GM18508 (cell line): ENCODE results near the gene DNAJC3.
"Not testable (repeated sequence)": the region's sequence is repeated elsewhere in the genome, so short reads cannot be mapped to it uniquely, and the experiment has no call there.

Experiments used
- ATAC-seq: cut with Tn5 transposase; IDR thresholded peaks from one replicate; pipeline ENCODE4 v1.9.1; 2021; ENCODE audit warnings: moderate number of reproducible peaks; ENCODE audit not compliant: insufficient read depth, unreplicated experiment

The DNAJC3 gene

DNA sequence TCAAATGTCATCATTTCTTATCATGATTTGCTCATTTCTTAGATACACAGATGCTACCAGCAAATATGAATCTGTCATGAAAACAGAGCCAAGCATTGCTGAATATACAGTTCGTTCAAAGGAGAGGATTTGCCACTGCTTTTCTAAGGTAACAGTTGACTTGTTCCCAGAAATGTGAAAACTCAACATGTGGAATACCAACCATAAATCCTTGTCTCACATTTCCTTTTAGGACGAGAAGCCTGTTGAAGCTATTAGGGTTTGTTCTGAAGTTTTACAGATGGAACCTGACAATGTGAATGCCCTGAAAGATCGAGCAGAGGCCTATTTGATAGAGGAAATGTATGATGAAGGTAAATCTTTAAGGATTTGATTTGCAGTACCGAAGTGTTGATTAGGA is 86.7 kb downstream of the DNAJC3 start:
- no peak for ATAC-seq

DNA sequence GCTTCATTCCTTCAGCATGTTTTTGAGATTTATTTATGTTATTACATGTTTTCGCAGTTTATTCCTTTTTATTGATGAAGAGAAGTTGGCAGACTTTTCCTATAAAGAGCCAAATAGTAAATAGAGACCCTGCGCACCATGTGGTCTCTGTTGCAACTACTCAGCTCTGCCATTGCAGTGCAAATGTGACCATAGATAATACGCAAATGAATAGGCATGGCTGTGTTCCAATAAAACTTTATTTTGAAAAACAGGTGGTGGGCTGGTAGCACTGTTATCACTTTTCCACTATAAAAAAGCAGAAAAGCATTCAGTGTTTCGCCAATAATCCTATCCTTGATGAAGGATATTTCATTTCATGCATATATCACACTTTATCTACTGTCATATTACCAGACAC is 95.0 kb downstream of the DNAJC3 start:
- no peak for ATAC-seq

DNA sequence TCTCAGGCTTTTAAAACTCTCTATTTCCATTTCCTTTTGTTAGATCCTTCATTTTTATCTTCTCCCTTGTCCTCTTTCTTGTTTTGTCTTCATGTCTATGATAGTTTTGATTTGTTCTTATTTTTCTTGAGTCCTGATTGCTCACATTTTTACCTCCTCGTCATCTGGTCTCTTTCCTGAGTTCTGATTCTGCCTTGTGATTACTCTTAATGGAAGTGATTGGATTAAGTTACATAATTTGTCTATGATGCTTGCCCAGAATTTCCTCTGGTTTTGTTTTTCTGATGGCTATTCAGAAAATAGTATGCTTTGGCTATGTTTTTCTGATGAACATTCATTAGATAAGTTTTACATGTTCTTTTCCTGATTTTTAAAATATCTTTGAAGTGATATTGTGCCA is 102.6 kb downstream of the DNAJC3 start:
- no peak for ATAC-seq

DNA sequence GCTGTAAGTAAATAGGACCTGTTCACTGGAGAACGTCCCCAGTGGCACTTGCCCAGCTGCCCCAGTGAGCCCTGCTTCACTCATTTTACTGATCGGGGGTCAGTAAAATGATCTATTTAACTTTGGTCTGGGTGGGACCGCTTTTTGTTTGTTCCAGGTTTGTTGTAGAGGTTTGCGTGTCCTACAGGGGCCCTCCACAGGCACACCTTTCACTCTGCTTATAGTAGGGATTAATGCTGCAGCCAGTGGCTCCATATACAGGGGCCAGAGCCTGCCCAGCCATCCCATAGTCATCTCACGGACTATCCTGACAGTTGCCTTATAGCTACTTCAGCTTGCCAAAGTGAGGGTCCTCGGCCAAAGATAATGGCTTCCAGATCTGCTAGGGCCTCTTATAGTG is 104.1 kb downstream of the DNAJC3 start:
- ATAC-seq, result no peak

DNA sequence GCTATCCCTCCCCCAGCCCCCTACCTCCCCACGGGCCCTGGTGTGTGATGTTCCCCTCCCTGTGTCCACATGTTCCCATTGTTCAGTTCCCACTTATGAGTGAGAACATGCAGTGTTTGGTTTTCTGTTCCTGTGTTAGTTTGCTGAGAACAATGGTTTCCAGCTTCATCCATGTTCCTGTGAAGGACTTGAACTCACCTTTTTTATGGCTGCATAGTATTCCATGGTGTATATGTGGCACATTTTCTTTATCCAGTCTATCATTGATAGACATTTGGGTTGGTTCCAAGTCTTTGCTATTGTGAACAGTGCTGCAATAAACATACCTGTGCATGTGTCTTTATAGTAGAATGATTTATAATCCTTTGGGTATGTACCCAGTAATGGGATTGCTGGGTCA is 105.0 kb downstream of the DNAJC3 start:
- ATAC-seq, result not testable (repeated sequence)

DNA sequence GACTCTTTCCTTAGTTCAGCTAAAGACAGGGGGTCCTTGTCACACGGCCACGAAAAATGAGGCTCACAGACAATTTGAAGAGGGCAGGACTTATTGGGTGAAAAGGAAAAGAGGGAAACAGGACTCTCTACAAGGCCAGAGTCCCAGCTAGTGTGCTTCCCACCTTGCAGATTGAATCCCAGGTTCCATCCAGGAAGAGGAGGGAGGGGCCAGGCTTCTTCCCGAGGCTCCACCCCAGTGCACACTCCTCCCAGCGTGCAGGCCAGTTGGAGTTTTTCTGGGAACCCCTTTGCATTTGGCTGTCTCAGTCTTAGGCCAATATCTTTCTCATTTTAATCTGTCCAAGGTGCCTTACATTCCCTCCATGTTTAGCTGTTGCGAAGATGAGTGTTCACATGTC is 106.8 kb downstream of the DNAJC3 start:
- ATAC-seq, result no peak

DNA sequence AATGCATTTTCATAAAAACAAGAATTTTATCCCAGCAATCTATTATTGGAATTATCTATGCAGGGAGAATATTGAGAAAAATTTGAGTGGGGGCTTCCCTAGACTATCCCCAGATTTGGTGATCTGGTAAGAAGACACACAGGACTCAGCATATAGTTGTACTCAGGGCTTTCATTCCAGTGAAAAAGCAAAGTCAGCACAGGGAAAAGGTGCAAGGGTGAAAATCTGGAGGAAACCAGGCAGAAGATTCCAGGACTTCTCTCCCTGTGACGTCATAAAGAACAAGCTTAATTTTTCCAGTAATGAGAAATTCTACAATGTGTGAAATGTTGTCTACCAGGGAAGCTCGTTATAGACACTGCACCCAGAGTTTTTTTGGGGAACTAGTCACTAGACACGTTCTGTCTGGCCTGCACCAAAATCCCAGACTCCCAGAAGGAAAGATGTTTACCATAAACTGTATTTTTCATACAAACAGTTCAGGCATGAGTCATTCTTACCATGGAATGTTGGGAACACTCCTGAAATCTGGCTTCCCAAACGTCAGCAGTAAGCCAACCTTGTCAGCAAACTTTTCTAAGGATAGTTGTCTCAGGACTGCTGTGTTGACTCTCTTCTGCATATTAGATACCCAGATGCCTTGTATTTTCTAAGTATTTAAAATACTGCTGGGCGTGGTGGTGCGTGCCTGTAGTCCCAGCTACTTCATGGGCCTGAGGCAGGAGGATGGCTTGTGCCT is 107.4 kb downstream of the DNAJC3 start:
- ATAC-seq, result no peak

DNA sequence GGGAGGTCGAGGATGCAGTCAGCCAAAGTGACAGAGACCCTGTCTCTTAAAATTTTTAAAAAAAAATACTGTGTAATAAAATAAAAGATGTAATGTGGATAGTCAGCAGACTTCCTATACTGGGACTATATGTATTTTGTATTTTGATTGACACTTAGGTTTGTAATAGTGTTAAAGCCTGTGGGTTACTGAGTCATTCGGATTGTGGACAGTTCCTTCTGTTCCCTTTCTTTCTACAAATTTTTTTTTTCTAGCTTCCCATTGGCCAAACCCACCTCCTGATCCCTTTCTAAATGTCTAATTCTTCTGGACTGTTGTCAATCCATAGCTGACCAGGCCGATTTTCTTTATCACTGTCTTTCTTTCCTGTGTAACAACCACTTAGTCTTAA is 108.0 kb downstream of the DNAJC3 start:
- no peak for ATAC-seq

DNA sequence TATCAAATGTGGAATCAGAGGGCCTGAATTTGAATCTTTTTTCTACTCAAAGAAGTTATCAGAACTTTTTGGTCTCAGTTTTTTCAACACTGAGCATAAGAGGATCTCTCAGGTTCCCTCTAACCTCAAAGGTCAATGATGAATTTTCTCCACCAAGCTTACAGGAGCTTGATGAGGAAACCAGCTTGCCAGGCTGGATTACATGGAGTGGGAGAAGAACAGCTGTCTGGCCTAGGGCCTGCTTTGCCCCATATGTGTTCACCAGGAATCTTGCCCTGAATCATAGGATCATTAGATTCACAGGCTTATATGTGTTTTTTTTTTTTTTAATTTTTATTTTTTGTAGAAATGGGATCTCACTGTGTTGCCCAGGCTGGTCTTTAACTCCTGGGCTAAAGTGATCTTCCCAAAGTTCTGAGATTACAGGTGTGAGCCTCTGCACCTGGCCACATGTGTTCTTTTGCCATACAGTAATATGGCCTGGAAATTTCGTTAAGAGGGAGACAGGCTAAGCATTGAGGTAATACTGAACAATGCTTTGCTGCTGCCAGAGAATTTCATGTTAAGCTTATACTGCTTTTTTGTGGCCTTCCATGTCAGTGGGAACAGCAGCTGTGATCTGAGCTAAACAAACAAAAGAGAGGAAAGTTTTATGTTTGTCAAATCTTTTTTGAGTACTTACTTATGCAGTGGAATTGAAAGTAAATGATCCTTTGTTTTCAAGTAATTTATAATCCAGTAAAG is 110.6 kb downstream of the DNAJC3 start:
- no peak for ATAC-seq

DNA sequence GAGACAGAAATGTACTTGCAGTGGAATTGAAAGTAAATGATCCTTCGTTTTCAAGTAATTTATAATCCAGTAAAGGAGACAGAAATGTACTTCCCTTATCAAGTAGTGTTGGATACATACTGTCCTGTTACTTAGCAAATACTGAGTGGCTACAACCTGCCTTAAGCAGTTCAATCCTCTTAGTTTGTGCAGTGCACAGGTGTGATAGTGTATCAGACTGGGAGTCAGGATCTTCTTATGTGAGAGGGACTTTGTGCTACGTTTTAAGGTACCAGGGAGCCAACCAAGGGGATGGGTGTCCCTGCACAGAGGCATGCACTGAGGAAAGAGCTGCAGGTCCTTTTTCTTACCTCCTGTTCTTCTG is 111.1 kb downstream of the DNAJC3 start:
- ATAC-seq, result no peak

DNA sequence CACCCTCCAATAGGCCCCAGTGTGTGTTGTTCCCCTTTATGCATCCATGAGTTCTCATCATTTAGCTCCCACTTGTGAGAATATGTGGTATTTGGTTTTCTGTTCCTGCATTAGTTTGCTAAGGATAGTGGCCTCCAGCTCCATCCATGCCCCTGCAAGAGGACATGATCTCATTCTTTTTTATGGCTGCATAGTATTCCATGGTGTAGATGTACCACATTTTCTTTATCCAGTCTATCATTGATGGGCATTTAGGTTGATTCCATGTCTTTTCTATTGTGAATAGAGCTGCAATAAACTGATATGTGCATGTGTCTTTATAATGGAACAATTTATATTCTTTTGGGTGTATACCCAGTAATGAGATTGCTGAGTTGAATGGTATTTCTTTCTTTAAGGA is 112.4 kb downstream of the DNAJC3 start:
- not testable (repeated sequence) for ATAC-seq

DNA sequence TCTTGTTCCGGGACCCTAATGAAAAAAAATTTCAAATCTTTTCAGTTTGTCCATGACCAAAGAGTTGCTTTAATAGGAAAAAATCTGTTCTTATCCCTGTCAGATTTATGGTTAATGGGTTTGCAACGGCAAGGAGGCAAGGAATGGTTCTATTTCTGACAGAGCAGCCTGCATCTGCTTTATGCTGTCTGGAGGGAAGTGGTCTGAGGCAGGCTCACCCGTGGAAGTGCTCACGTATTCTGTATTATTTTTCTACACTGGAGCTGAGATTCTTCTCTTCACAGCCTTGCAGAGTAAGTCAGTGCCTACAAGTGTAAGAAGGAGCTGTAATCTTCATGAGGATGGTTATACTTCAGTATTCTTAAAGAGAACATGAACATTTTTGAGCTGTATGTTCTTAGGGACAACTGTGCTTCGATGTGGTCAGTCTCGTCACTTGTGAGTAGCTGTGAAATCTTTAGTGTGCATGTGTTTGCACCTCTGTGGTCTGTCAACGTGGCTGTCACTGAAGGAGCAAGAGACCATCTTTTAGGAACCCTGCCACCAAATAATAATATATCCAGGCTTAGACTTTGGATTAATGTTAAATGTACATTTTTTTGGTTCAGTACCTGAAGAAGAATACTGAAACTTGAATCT is 114.3 kb downstream of the DNAJC3 start:
- ATAC-seq, result no peak

DNA sequence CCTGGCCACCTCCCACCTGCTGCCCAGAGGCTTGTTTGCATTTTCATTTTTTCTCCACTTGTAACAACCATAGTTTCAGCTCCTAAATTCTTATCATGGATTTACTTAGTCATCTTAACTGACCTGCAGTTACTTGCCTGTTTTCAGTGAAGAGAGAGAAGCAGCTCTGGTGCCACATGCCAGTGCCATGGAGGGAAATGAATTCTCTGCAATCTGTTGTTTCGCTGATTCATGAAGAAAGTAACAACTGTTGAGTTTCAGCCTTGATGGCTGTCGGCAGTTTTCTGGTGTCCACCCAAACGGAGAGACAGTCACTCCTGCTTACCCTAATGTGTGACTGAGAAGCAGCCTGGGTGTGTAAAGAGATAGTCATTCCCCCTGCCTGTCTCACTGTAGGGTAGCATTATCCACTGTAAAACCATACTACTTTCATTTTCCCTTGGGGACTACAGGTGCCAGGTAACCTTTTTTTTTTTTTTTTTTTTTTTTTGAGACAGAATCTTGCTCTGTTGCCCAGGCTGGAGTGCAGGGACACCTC is 116.1 kb downstream of the DNAJC3 start:
- ATAC-seq, result no peak

DNA sequence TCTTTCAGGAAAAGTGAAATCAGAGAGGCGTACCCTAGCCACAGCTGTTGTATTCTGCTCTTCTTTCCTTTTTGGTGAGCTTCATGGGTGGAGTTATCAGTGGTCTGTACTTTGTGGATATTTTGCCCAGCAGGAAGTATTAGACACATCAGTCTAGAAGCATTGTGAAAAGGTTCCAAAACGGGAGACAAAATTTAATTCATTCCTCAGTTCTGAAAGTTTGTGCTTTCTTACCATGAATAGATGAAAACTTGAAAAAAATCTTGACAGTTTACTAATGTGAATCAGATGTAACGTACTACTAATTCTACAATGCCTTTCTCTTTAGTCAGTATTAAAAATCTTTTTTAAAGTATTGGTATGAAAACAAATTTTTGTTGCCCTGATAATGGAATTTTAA is 116.8 kb downstream of the DNAJC3 start:
- ATAC-seq, result no peak

DNA sequence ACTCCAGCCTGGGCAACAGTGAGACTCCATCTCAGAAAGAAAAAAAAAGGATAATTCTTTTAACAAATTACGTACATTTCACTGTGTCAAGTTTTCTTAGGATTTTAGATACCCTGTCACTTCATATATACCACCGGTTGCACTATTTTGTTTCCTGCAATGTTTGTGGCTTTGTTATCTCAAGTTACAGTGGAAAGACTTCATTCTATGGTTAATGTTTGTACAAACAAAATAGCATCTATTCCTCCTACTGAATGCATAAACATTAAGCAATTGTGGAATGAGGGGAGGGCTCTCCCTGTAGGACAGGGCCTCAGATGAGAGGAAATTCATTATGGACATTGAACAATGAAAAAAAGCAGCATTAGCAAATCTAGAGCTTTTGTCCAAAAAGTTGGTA is 120.1 kb downstream of the DNAJC3 start:
- no peak for ATAC-seq

DNA sequence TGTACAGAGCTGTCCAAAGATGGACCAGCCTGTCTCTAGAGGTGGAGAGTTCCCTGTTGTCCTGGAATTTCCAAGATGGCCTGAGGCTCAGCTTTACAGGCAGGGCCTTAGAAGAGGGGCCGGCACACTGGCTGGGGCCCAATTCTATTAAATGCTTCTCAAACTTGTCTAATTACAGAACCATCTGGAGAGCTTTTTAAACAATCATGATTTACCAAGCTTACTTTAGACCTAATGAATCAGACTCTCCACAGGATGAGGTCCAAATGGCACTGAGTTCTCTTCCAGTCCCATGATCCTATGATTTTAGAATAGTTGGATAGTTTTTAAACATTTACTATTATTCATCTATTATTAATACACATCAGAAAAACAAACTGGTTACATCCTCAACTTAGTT is 123.5 kb downstream of the DNAJC3 start:
- no peak for ATAC-seq

DNA sequence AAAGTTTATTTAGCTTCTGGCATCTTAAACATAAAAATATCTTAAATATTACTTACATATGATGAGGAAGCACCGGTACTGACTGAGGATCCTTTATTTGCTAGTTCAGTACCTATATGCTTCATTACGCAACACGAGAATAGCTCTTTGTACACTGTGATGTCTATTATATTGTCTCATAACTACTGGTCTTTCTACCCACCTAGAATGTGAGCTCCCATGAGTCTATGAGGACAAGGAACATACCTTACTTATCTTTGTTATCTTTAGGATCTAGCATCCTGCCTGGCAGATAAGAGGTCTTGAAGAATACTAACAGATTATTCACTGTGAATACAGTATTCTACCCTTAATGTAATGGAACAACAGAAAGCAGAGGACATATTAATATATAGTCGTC is 124.9 kb downstream of the DNAJC3 start:
- ATAC-seq, result no peak

DNA sequence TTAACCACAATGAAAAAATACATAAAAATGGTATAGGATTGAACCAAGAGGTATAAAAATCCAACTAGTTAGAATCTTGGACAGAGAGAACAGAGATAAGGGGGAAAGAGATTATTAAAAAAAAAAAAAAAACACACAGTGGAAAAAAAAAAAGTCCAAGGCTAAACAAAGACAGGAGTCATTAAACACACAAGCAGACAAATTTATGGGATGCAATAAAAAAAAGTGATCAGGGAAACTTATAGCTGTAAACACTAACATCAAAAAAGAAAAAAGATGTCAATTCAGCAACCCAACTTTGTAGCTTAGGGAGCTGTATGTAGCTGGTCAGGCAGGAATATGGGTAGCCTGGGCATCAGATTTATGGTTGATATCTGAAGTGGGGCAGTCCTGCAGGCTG is 129.0 kb downstream of the DNAJC3 start:
- ATAC-seq, result no peak

DNA sequence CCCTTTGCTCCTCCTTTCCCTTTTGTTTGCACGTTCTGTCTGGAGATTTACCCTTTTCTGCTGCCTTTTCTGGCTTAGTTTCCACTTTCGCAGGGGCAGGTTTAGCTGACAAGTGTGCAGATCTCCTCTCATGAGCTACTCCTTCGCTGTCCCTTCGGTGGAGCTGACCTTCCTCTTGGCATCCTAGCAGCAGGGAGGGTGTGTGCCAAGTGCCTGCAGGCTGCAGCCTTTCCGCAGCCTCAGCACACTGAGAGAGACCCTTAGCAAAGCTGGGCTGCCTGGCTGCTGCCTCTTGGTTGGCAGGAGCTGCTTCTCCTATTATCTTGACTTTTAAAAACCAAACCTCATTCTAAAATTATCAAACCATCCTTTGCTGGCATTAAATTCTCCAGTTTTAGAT is 132.5 kb downstream of the DNAJC3 start:
- ATAC-seq, result no peak

DNA sequence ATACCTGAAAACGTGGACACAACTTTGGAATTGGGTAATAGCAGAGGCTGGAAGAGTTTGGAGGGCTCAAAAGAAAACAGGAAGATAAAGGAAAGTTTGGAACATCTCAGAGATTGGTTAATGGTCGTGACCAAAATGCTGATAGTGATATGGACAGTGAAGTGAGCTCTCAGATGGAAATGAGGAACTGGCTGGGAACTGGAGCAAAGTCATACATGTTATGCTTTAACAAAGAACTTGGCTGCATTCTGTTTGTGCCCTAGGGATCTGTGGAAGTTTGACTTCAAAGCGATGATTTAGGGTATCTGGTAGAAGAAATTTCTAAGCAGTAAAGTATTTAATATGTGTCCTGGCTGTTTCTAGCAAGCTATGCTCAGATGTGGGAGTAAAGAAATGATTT is 136.2 kb downstream of the DNAJC3 start:
- ATAC-seq, result no peak

DNA sequence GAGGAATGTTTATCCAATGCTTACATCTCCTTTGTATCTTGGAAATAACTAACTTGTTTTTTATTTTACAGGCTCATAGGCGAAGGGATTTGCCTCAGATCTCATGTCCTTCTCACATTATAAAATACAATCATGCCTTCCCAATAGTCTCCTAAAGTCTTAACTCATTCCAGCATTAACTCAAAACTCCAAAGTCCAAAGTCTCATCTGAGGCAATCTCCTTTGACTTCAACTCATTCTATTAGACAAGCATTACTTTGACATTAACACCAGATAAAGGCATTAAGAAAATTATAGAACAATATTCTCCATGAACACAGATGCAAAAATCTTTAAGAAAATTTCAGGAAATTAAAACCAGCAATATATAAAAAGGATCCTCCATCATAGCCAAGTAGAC is 137.6 kb downstream of the DNAJC3 start:
- ATAC-seq, result no peak
